T-helper 1 cell treated with Interleukin-12 subunit alpha and Interleukin-12 subunit beta and Interleukin-4 antibody, amounts not matched to agents 30 μg/mL and 1 μg/mL, for 36 hours (primary cell): ENCODE results near the gene MB21D2.
A peak's percentile ranks its signal among the peaks of the same experiment; 100 is the strongest.

Source experiments
- H3K27ac Mint-ChIP-seq: one replicate; pipeline ENCODE4 v1.8.0; 2021; ENCODE audit warnings: mild to moderate bottlenecking, mixed read lengths
- H3K27me3 Mint-ChIP-seq: one replicate; pipeline ENCODE4 v1.8.0; 2021; ENCODE audit warnings: low read depth, mixed read lengths
- H3K36me3 Mint-ChIP-seq: one replicate; pipeline ENCODE4 v1.8.0; 2021; ENCODE audit warnings: low read depth, mixed read lengths
- H3K4me1 Mint-ChIP-seq: one replicate; pipeline ENCODE4 v1.8.0; 2021; ENCODE audit warnings: low read depth, mixed read lengths
- H3K4me3 Mint-ChIP-seq: one replicate; pipeline ENCODE4 v1.8.0; 2021; ENCODE audit warnings: mild to moderate bottlenecking, moderate library complexity, mixed read lengths
- H3K9me3 Mint-ChIP-seq: one replicate; pipeline ENCODE4 v1.8.0; 2021; ENCODE audit warnings: mixed read lengths

Gene MB21D2

GRCh38 chr3:192931825-192932224, 14.2 kb upstream of the MB21D2 start:
- peaks cover 9% of the 10 kb centered on the region for H3K4me1 Mint-ChIP-seq
- no peak overlapping the region for H3K27ac Mint-ChIP-seq

GRCh38 chr3:192930577-192930976, 12.9 kb upstream of the MB21D2 start:
- Mint-ChIP-seq H3K4me3 (no peak overlapping the region), H3K4me1 (peaks cover 12% of the 10 kb centered on the region), H3K27me3 (peaks cover 9% of the 10 kb centered on the region), H3K27ac (no peak overlapping the region), H3K36me3 (no peaks in the 10 kb centered on the region), H3K9me3 (peaks cover 6% of the 10 kb centered on the region)

More at GRCh38 chr3:192931825-192932224, 14.2 kb upstream of the MB21D2 start:
- Mint-ChIP-seq H3K27me3 (peaks cover 7% of the 10 kb centered on the region), H3K36me3 (no peaks in the 10 kb centered on the region), H3K4me3 (no peak overlapping the region), H3K9me3 (peaks cover 6% of the 10 kb centered on the region)

GRCh38 chr3:192929755-192930547, 12.3 kb upstream of the MB21D2 start:
- Mint-ChIP-seq H3K27ac (no peak overlapping the region), H3K27me3 (peaks cover 9% of the 10 kb centered on the region), H3K9me3 (peaks cover under 1% of the 10 kb centered on the region), H3K4me1 (peaks cover 5% of the 10 kb centered on the region), H3K36me3 (no peaks in the 10 kb centered on the region), H3K4me3 (no peak overlapping the region)

GRCh38 chr3:192929146-192929545, 11.5 kb upstream of the MB21D2 start:
- no peak overlapping the region for H3K27ac Mint-ChIP-seq
- H3K4me3 Mint-ChIP-seq, result no peak overlapping the region
- no peaks in the 10 kb centered on the region for H3K36me3 Mint-ChIP-seq
- peaks cover 4% of the 10 kb centered on the region for H3K4me1 Mint-ChIP-seq
- no peaks in the 10 kb centered on the region for H3K9me3 Mint-ChIP-seq
- H3K27me3 Mint-ChIP-seq, result peaks cover 9% of the 10 kb centered on the region

- Mint-ChIP-seq H3K36me3 (no peaks in the 10 kb centered on the region), H3K27ac (no peak overlapping the region), H3K27me3 (peaks cover 9% of the 10 kb centered on the region), H3K9me3 (no peaks in the 10 kb centered on the region), H3K4me1 (peaks cover 4% of the 10 kb centered on the region), H3K4me3 (no peak overlapping the region)
Measured at GRCh38 chr3:192928720-192929119, 11.1 kb upstream of the MB21D2 start.

- Mint-ChIP-seq H3K27me3 (peaks cover 13% of the 10 kb centered on the region), H3K36me3 (no peaks in the 10 kb centered on the region), H3K27ac (no peak overlapping the region), H3K4me3 (no peak overlapping the region), H3K9me3 (no peaks in the 10 kb centered on the region), H3K4me1 (peaks cover 4% of the 10 kb centered on the region)
Measured at GRCh38 chr3:192928016-192928415, 10.4 kb upstream of the MB21D2 start.

- H3K36me3 Mint-ChIP-seq, result no peaks in the 10 kb centered on the region
- H3K4me3 Mint-ChIP-seq, result no peak overlapping the region
- H3K9me3 Mint-ChIP-seq, result no peaks in the 10 kb centered on the region
- peaks cover 4% of the 10 kb centered on the region for H3K4me1 Mint-ChIP-seq
- H3K27ac Mint-ChIP-seq, result no peak overlapping the region
- H3K27me3 Mint-ChIP-seq, result peaks cover 13% of the 10 kb centered on the region
Measured at GRCh38 chr3:192927016-192927415, 9.4 kb upstream of the MB21D2 start.

- Mint-ChIP-seq H3K9me3 (no peaks in the 10 kb centered on the region), H3K4me3 (no peak overlapping the region), H3K4me1 (peaks cover 18% of the 10 kb centered on the region), H3K36me3 (no peaks in the 10 kb centered on the region), H3K27me3 (peaks cover 29% of the 10 kb centered on the region), H3K27ac (no peak overlapping the region)
Measured at GRCh38 chr3:192923731-192924130, 6.1 kb upstream of the MB21D2 start.

- Mint-ChIP-seq H3K27me3 (peaks cover 29% of the 10 kb centered on the region), H3K4me3 (no peak overlapping the region), H3K9me3 (no peaks in the 10 kb centered on the region), H3K27ac (no peak overlapping the region), H3K36me3 (peaks cover 2% of the 10 kb centered on the region), H3K4me1 (peaks cover 22% of the 10 kb centered on the region)
Measured at GRCh38 chr3:192921793-192922192, 4.1 kb upstream of the MB21D2 start.

GRCh38 chr3:192920411-192920810, 2.8 kb upstream of the MB21D2 start:
- Mint-ChIP-seq H3K27ac (no peak overlapping the region), H3K9me3 (no peaks in the 10 kb centered on the region), H3K4me1 (peaks cover 25% of the 10 kb centered on the region), H3K27me3 (peaks cover 38% of the 10 kb centered on the region), H3K4me3 (no peak overlapping the region), H3K36me3 (peaks cover 6% of the 10 kb centered on the region)

- Mint-ChIP-seq H3K4me3 (peak overlapping the region; percentile 47), H3K9me3 (no peaks in the 10 kb centered on the region), H3K27me3 (peaks cover 38% of the 10 kb centered on the region), H3K4me1 (peaks cover 29% of the 10 kb centered on the region), H3K36me3 (peaks cover 8% of the 10 kb centered on the region), H3K27ac (no peak overlapping the region)
Measured at GRCh38 chr3:192919901-192920300, 2.2 kb upstream of the MB21D2 start.

- no peaks in the 10 kb centered on the region for H3K9me3 Mint-ChIP-seq
- peaks cover 39% of the 10 kb centered on the region for H3K4me1 Mint-ChIP-seq
- H3K27me3 Mint-ChIP-seq, result peaks cover 44% of the 10 kb centered on the region
- peak overlapping the region; percentile 94 for H3K27ac Mint-ChIP-seq
- peaks cover 16% of the 10 kb centered on the region for H3K36me3 Mint-ChIP-seq
- H3K4me3 Mint-ChIP-seq, result peak overlapping the region; percentile 93
Measured at GRCh38 chr3:192918275-192918588, 576 bp upstream of the MB21D2 start.

- peak overlapping the region; percentile 98 for H3K4me3 Mint-ChIP-seq
- peaks cover 22% of the 10 kb centered on the region for H3K36me3 Mint-ChIP-seq
- peak overlapping the region; percentile 90 for H3K27ac Mint-ChIP-seq
- H3K27me3 Mint-ChIP-seq, result peaks cover 43% of the 10 kb centered on the region
- H3K4me1 Mint-ChIP-seq, result peaks cover 44% of the 10 kb centered on the region
- no peaks in the 10 kb centered on the region for H3K9me3 Mint-ChIP-seq
Measured at GRCh38 chr3:192917028-192917403, 640 bp downstream of the MB21D2 start.

- H3K9me3 Mint-ChIP-seq, result no peaks in the 10 kb centered on the region
- H3K4me3 Mint-ChIP-seq, result peak overlapping the region; percentile 98
- peaks cover 27% of the 10 kb centered on the region for H3K36me3 Mint-ChIP-seq
- H3K27me3 Mint-ChIP-seq, result peaks cover 40% of the 10 kb centered on the region
- H3K4me1 Mint-ChIP-seq, result peaks cover 49% of the 10 kb centered on the region
- peak overlapping the region; percentile 90 for H3K27ac Mint-ChIP-seq
Measured at GRCh38 chr3:192916371-192917027, 1.2 kb downstream of the MB21D2 start.

GRCh38 chr3:192915722-192916121, 1.9 kb downstream of the MB21D2 start:
- peak overlapping the region; percentile 98 for H3K4me3 Mint-ChIP-seq
- H3K9me3 Mint-ChIP-seq, result no peaks in the 10 kb centered on the region
- H3K36me3 Mint-ChIP-seq, result peaks cover 31% of the 10 kb centered on the region
- peaks cover 52% of the 10 kb centered on the region for H3K4me1 Mint-ChIP-seq
- H3K27ac Mint-ChIP-seq, result peak overlapping the region; percentile 67
- peaks cover 35% of the 10 kb centered on the region for H3K27me3 Mint-ChIP-seq
